Measurements from ENCODE around the gene PSMB9.

The PSMB9 gene

GRCh38 chr6:32840604-32841246, 13.3 kb upstream of the PSMB9 start:
- DNase-seq: no peak

DNA sequence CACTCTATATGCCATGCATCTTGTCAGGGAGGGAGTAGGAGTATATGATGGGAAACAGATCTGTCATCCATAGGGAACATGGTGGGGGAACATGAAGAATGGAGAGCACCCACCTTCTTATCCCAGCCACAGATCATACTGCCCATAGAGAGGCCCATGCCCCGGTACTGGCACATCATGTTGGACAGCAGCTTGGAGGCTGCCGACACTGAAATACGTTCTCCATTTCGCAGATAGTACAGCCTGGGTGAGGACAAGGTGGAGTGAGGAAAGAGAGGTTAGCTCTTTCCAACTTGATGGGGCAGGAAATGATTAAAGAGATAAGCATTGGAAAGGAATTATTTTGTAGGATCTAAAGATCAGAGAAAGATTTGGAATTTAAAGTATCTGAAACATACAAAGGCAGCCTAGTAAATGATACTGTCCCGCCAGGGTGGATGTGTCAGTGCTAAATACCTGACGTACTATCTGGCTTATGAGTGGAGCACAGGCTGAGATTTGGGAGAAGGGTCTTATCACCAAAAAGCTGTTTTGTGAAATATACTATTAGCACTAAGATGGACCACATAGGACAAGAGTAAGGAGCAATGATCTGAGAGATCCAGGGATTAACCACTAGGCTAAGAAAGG, 11.9 kb upstream of the PSMB9 start:
- DNase-seq: no peak

GRCh38 chr6:32842690-32843089, 11.3 kb upstream of the PSMB9 start:
- DNase-seq: no peak

- DNase-seq: peak; percentile 27
Observed at GRCh38 chr6:32843331-32843978, 10.5 kb upstream of the PSMB9 start.

DNA sequence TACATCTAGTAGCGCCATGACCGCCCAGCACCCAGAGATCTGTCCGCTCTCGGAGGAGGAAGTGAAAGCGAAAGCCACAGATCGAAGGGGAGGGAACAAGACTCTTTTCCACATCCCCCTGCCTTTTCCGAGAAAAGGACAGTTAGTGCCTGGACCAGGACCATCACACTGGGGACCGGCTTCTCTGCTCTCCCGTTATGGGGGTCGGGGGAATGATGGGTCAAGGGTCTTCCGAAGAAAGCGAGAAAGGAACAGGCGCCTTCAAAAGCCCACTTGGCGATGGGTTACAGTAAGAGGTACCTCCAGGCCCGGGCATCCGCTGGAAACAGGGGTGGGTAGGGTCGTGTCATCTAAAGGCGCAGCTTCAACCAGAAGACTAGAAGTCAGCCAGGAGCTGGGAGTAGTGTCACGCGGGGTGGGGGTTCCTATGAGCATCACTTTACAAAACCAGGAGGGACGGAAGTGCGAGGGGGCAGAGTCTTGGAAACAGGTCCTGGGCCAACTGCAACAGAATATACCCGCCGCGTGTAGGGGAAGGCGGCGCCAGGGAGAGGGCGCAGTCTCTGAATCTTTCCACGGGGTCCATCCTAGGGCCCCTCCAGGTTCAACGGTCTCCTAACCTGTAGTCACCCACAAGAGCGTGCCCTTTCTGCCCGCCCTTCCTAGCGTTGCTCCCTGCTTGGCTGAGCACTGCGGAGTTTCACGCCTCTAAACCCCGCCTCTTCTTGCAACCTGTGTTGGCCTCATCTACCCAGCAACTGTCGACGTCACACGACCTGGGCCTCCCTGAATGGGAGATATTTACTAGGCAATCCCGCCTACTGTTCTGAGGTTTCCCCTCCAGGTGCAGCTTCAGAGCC, 9.8 kb upstream of the PSMB9 start, which contains the start of gene PSMB8:
Gene PSMB8 (minus strand): TSS at position 69 of the 860 bp plus-strand sequence. CDS start 51 bp downstream, at position 18.
- peak; percentile 96 for DNase-seq

DNA sequence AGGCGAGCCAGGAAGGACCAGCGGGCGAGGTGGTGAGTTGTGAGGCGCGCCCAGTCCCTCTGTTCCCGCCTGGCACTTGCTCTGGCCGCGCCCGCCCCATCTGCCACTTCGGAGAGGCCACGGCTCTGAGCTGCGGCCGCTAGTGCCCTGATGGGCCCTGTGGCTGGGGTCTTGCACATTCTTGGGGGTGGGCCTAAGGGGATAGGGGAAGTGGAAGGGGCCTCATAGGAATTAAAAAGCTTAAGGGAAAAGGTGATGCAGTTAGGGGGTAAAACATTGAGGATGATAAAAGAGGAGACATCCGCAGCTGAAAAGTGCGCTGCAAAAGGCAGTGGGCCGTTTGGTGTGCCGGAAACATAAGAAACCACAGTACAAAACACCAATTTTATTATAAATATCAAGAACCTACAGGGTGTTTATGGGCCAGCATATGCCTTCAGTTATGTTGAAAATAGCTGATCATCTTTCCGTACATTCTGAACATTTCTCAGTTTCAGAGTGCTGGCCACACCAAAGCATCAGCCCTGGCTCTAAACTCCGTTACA, 9.1 kb upstream of the PSMB9 start:
- no peak for DNase-seq

- DNase-seq: peak; percentile 26
Observed at GRCh38 chr6:32845384-32845884, 8.6 kb upstream of the PSMB9 start.

- no peak for DNase-seq
Observed at GRCh38 chr6:32847004-32847403, 7.0 kb upstream of the PSMB9 start.

DNA sequence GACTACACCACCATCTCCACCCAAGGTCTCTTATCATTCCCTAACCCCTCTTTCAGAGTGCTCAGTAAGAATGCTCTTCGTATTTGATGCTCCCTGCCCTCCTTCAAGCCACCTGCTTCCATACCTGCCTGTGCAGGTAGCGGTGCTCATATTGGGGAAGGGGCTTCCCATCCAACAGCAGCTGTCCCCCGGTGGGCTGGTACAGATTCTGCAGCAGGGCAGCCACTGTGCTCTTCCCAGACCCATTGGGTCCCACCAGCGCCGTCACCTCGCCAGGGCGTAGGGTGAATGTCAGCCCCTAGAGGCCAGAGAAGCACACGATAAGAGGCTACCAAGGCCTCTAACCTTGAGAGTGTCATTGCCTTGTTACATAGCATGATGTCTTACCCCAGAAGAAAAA, 6.2 kb upstream of the PSMB9 start:
- DNase-seq: no peak

DNA sequence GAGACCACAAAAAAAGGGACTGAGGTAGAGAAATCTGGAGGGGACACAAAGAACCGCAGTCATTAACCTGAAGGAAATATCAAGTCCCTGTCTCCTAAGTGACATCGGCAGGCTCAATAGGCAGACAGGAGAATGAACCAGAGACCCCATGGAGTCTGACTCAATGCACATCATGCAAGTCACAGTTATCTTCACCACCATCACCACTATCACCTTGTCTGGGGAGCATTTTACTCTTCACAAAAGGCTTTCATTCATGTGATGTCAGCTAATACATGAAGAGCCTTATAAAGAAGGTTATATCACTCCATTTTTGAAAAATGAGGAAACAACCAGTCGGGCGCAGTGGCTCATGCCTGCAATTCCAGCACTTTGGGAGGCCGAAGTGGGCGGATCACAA, 4.9 kb upstream of the PSMB9 start:
- no peak for DNase-seq

- no peak for DNase-seq
Observed at GRCh38 chr6:32851025-32851424, 3.0 kb upstream of the PSMB9 start.

DNA sequence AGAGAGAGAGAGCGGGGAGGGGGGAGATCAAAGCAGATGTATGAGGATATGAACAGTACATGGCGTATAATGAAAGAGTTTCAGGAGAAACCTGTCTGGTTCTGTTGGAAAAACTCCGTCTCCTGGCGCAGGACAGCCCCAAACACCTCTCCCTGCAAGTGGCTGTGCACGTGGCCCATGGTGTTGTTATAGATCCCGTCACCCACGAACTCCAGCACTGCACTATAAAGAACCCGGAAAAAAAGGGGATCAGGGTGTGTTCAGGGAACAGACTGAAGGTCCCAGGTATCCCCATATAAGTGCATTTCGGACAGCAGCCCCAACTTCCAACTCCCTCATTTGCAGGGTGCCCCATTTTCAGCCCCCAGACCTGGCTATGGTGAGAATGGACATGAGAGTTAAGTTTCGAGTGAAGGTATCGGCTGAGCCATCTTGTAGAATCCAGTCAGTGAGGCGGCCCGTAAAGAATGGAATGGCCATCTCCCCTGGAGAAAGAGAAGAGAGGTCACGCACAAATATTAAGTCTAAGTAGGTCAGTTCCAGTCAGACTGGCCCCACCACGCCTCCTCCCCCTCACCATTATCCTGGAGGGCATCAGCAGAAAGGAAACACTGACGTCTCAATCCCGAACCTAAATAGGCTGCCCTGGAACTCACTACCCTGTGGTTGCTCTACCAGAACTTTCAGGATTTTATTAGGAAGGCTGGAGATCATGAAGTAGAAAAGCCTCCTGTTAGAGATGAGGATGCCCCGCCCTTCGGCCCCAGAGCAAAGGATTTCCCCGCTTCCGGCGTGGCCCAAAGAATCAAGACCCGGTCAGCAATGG, 1.8 kb upstream of the PSMB9 start:
- DNase-seq: peak; percentile 55

DNA sequence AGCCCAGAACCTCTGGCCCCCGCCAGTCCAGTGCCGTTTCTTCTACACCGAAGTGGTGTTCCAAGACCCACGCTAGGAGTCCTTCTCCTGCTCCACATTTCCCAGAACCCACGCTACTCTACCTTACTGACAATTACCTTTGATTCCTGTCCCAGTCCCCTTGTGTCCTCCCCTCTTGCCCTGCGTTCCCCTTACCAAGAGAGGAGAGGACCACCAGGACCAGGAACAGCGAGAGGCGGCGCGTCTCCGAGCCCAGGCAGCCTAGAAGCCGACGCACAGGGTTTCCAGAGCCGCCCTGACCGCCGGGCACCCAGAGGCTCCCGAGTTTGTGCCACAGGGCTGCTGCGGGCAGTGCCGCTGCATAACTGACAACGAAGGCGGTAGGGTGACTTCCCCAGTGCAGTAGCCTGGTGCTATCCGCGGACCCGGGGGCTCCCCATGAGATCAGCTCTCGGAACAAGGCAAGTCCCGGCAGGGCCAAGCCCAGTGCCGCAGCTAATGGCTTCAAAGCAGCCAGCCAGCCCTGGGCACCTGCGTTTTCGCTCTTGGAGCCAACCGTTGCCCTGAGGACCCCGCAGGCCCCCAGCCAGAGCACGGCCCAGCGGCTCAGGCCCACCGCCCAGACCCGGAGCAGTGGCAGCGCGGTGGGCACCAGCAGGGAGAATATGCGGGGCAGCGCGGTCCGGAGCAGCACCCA, 1.0 kb upstream of the PSMB9 start:
- DNase-seq: peak; percentile 77

DNA sequence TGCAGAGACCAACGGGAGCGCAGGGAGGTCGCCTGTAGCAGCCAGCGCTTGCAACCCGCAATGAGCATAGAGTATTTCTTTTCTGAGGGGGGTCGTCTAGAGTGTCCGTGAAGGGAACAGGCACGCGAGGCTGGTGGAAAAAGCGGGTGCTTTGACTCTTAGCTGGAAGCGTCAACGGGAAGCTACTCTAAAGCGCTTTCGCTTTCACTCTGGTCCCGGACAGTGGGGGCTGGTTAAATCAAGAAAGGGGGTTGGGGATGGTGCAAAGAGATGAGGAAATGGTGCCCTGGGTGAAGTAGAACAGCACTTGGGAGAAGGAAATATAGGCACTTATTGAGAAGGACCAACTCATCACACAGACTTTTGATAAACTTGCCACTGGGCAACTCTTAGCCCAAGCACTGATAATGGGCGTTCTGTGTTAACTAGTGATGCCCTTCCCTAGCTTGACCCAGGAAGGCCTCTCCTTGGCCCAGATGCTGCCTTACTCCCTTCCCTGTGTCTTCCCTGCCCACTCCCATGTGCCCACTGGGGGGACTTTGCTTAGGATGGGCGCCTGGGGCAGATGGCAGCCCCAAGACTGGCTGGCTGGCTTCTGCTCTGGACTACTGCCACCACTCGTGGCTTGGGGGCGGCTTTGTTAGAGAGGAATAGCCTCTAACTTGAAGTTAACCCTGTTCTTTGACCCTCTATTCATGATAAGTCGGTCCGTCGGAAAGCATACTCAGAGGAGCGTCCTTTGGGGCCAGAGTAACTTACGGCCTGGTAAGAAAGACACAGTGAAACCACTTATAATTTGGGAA, 585 bp downstream of the PSMB9 start:
- DNase-seq: peak; percentile 91

- DNase-seq: peak; percentile 62
Observed at GRCh38 chr6:32855467-32856174, 1.6 kb downstream of the PSMB9 start.

DNA sequence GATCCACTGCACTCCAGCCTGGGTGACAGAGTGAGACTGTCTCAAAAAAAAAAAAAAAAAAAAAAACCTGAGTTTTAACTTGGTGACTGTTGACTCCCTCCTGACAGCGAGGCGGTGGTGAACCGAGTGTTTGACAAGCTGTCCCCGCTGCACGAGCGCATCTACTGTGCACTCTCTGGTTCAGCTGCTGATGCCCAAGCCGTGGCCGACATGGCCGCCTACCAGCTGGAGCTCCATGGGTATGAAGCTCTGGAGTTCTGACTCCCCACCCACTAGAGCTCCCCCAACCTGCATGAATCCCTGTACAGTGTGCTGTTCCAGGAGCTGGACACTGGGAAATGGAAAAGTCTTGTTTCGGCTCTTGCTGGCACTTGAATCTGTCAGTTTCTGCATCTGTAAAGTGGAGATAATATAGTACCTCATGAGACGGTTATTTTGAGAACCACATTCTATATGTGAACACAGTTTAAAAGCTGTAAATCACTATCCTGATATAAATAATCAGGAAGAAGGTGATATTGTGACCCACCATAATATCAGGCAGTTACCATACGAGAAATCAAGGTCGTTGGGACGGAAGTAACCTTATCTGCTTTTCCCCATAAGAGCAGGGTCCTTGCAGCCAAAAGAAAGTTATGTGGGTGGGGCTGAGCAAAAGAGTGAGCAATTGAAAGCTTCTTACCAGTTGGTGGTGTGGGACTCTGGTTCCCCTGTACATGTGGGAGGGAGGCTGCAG, 3.3 kb downstream of the PSMB9 start:
- no peak for DNase-seq

GRCh38 chr6:32858194-32858593, 4.2 kb downstream of the PSMB9 start:
- DNase-seq: no peak

- DNase-seq: no peak
Observed at GRCh38 chr6:32860674-32861073, 6.7 kb downstream of the PSMB9 start.

- no peak for DNase-seq
Observed at GRCh38 chr6:32862725-32863124, 8.7 kb downstream of the PSMB9 start.

Data from suppressor macrophage treated with lipopolysaccharide for 4 hours (primary cell).